ENCODE data around the gene PTTG1IP. TPM values are rescaled to one million over a fixed set of nuclear protein-coding genes. Genes with fewer than 3 reads are reported as not detected.

Gene PTTG1IP
- total RNA-seq, 2 experiments from 2014 or later = 60.7 to 61.8 TPM

- H3K9me3 Mint-ChIP-seq = no peaks in the 10 kb centered on the region
- no peaks in the 10 kb centered on the region for H3K36me3 Mint-ChIP-seq (ENCODE audit: low read depth)
- ATAC-seq = no peak
- TF ChIP-seq CTCF (IDR thresholded peaks at IDR 0.05) = no peak
- POLR2A ChIA-PET = no interaction called here
- no peaks in the 10 kb centered on the region for H3K4me1 Mint-ChIP-seq (ENCODE audit: low read depth)
- intact Hi-C loops (cut with micrococcal nuclease) = no loop called here
- DNase-seq = no peak
- H3K27me3 Mint-ChIP-seq = no peaks in the 10 kb centered on the region
- no peak overlapping the region for H3K4me3 Mint-ChIP-seq
- CTCF ChIA-PET = no interaction called here
- H3K27ac Mint-ChIP-seq = no peak overlapping the region
Observed at GRCh38 chr21:44837537-44837936, 36.0 kb downstream of the PTTG1IP start.

- Mint-ChIP-seq H3K27me3 (no peaks in the 10 kb centered on the region), H3K4me3 (no peak overlapping the region), H3K36me3 (ENCODE audit: low read depth) (no peaks in the 10 kb centered on the region), H3K9me3 (no peaks in the 10 kb centered on the region), H3K27ac (no peak overlapping the region), H3K4me1 (ENCODE audit: low read depth) (no peaks in the 10 kb centered on the region)
- TF ChIP-seq CTCF (IDR thresholded peaks at IDR 0.05) = no peak
- DNase-seq = no peak
- ATAC-seq = no peak
- intact Hi-C loops (cut with micrococcal nuclease) = no loop called here
- ChIA-PET POLR2A (no interaction called here), CTCF (no interaction called here)
Observed at GRCh38 chr21:44836666-44837471, 36.6 kb downstream of the PTTG1IP start.

GRCh38 chr21:44836349-44836665 is 37.2 kb downstream of the PTTG1IP start:
- no peaks in the 10 kb centered on the region for H3K9me3 Mint-ChIP-seq
- H3K27me3 Mint-ChIP-seq = no peaks in the 10 kb centered on the region
- H3K4me3 Mint-ChIP-seq = no peak overlapping the region
- DNase-seq (no peak), ATAC-seq (no peak)
- intact Hi-C loops (cut with micrococcal nuclease) = no loop called here
- ChIA-PET POLR2A (no interaction called here), CTCF (no interaction called here)
- H3K4me1 Mint-ChIP-seq (ENCODE audit: low read depth) = peaks cover 1% of the 10 kb centered on the region
- H3K27ac Mint-ChIP-seq = no peak overlapping the region
- no peak for TF ChIP-seq CTCF (IDR thresholded peaks at IDR 0.05)
- no peaks in the 10 kb centered on the region for H3K36me3 Mint-ChIP-seq (ENCODE audit: low read depth)

- TF ChIP-seq CTCF (IDR thresholded peaks at IDR 0.05) = no peak
- DNase-seq (no peak), ATAC-seq (no peak)
- no peaks in the 10 kb centered on the region for H3K36me3 Mint-ChIP-seq (ENCODE audit: low read depth)
- intact Hi-C loops (cut with micrococcal nuclease) = loop anchor here (2.0 kb wide), 1 partner anchor 35 kb away; the partner anchor contains the start of gene UBE2G2
- H3K9me3 Mint-ChIP-seq = no peaks in the 10 kb centered on the region
- H3K27ac Mint-ChIP-seq = no peak overlapping the region
- POLR2A ChIA-PET = no interaction called here
- CTCF ChIA-PET = no interaction called here
- no peaks in the 10 kb centered on the region for H3K27me3 Mint-ChIP-seq
- H3K4me1 Mint-ChIP-seq (ENCODE audit: low read depth) = peaks cover 5% of the 10 kb centered on the region
- no peak overlapping the region for H3K4me3 Mint-ChIP-seq
Observed at GRCh38 chr21:44835647-44835973, 37.9 kb downstream of the PTTG1IP start.

GRCh38 chr21:44834951-44835646 is 38.4 kb downstream of the PTTG1IP start:
- ChIA-PET CTCF (no interaction called here), POLR2A (no interaction called here)
- Mint-ChIP-seq H3K36me3 (ENCODE audit: low read depth) (no peaks in the 10 kb centered on the region), H3K27ac (no peak overlapping the region), H3K27me3 (no peaks in the 10 kb centered on the region), H3K4me1 (ENCODE audit: low read depth) (peaks cover 8% of the 10 kb centered on the region), H3K9me3 (no peaks in the 10 kb centered on the region), H3K4me3 (no peak overlapping the region)
- no peak for TF ChIP-seq CTCF (IDR thresholded peaks at IDR 0.05)
- no peak for DNase-seq
- intact Hi-C loops (cut with micrococcal nuclease) = loop anchor here (2.0 kb wide), 1 partner anchor 34 kb away; the partner anchor contains the start of gene UBE2G2
- no peak for ATAC-seq

All from activated CD8-positive, alpha-beta T cell treated with anti-CD3 and anti-CD28 coated beads for 36 hours (primary cell).